ENCODE data around the gene LUM. TPM values are rescaled to one million over a fixed set of nuclear protein-coding genes. Genes with fewer than 3 reads are reported as not detected.

LUM gene
- polyA plus RNA-seq, 3 donors: not detected

GRCh38 chr12:91080041-91080440 lies 31.3 kb downstream of the LUM start:
- no peak for DNase-seq
- no peak overlapping the region for H3K27ac ChIP-seq (ENCODE audit: low read depth in 1 of 2, low read length in 2 of 2)
- no peaks in the 10 kb centered on the region for H3K36me3 ChIP-seq (replicated peaks in 1 of 2; ENCODE audit: control insufficient read depth in 1 of 2, insufficient read depth in 2 of 2, low read length in 2 of 2)
- H3K4me3 ChIP-seq (replicated peaks in 1 of 3; ENCODE audit: low read depth in 2 of 3, low read length in 3 of 3): no peak overlapping the region
- Mint-ChIP-seq H3K9me3 (peaks cover 0 to 2% (median 0%) of the 10 kb centered on the region in 7 donors), H3K27me3 (ENCODE audit: low read depth in 3 of 3) (peaks cover 0 to 3% (median 1%) of the 10 kb centered on the region in 3 donors), H3K27ac (no peak overlapping the region), H3K4me3 (no peak overlapping the region), H3K4me1 (no peaks in the 10 kb centered on the region), H3K36me3 (no peaks in the 10 kb centered on the region)
- no peaks in the 10 kb centered on the region for H3K4me1 ChIP-seq (ENCODE audit: control insufficient read depth in 1 of 2, insufficient read depth in 2 of 2, low read length in 2 of 2)
- intact Hi-C loops (cut with micrococcal nuclease): no loop called here
- no peak for TF ChIP-seq CTCF (IDR thresholded peaks at IDR 0.05)
- no peaks in the 10 kb centered on the region for H3K79me2 ChIP-seq (ENCODE audit: insufficient read depth, low read length)
- H3K27me3 ChIP-seq (ENCODE audit: control insufficient read depth in 2 of 2, insufficient read depth in 2 of 2, low read length in 2 of 2): no peaks in the 10 kb centered on the region
- no peaks in the 10 kb centered on the region for H3K9me3 ChIP-seq (replicated peaks in 1 of 2; ENCODE audit: control insufficient read depth in 1 of 2, insufficient read depth in 1 of 2, low read length in 2 of 2)
- WGBS (ENCODE audit: insufficient coverage): no CpG with 5 or more reads among the region's 1 CpG
- H4K20me1 ChIP-seq (ENCODE audit: insufficient read depth, low read length): no peaks in the 10 kb centered on the region
- H3K9ac ChIP-seq (ENCODE audit: insufficient read depth, low read length, poor library complexity, severe bottlenecking): no peak overlapping the region
- no peak overlapping the region for H2AFZ ChIP-seq (ENCODE audit: insufficient read depth, low read depth, low read length, poor library complexity, severe bottlenecking)
- H3K4me2 ChIP-seq (replicated peaks; ENCODE audit: extremely low read depth, low read length, poor library complexity, severe bottlenecking): no peak overlapping the region

- Mint-ChIP-seq H3K27me3 (ENCODE audit: low read depth in 3 of 3) (peaks cover 0 to 4% (median 1%) of the 10 kb centered on the region in 3 donors), H3K36me3 (no peaks in the 10 kb centered on the region), H3K9me3 (peaks cover 0 to 2% (median 0%) of the 10 kb centered on the region in 7 donors), H3K27ac (no peak overlapping the region), H3K4me1 (no peaks in the 10 kb centered on the region), H3K4me3 (no peak overlapping the region)
- no peak overlapping the region for H3K9ac ChIP-seq (ENCODE audit: insufficient read depth, low read length, poor library complexity, severe bottlenecking)
- no peak for TF ChIP-seq CTCF (IDR thresholded peaks at IDR 0.05)
- intact Hi-C loops (cut with micrococcal nuclease): no loop called here
- H3K36me3 ChIP-seq (replicated peaks in 1 of 2; ENCODE audit: control insufficient read depth in 1 of 2, insufficient read depth in 2 of 2, low read length in 2 of 2): no peaks in the 10 kb centered on the region
- no peak overlapping the region for H3K27ac ChIP-seq (ENCODE audit: low read depth in 1 of 2, low read length in 2 of 2)
- H3K4me1 ChIP-seq (ENCODE audit: control insufficient read depth in 1 of 2, insufficient read depth in 2 of 2, low read length in 2 of 2): no peaks in the 10 kb centered on the region
- no peaks in the 10 kb centered on the region for H3K27me3 ChIP-seq (ENCODE audit: control insufficient read depth in 2 of 2, insufficient read depth in 2 of 2, low read length in 2 of 2)
- no CpG with 5 or more reads among the region's 1 CpG for WGBS (ENCODE audit: insufficient coverage)
- no peak for DNase-seq
- H4K20me1 ChIP-seq (ENCODE audit: insufficient read depth, low read length): no peaks in the 10 kb centered on the region
- H3K79me2 ChIP-seq (ENCODE audit: insufficient read depth, low read length): no peaks in the 10 kb centered on the region
- H2AFZ ChIP-seq (ENCODE audit: insufficient read depth, low read depth, low read length, poor library complexity, severe bottlenecking): no peak overlapping the region
- no peak overlapping the region for H3K4me3 ChIP-seq (replicated peaks in 1 of 3; ENCODE audit: low read depth in 2 of 3, low read length in 3 of 3)
- H3K4me2 ChIP-seq (replicated peaks; ENCODE audit: extremely low read depth, low read length, poor library complexity, severe bottlenecking): no peak overlapping the region
- no peaks in the 10 kb centered on the region for H3K9me3 ChIP-seq (replicated peaks in 1 of 2; ENCODE audit: control insufficient read depth in 1 of 2, insufficient read depth in 1 of 2, low read length in 2 of 2)
Measured at GRCh38 chr12:91078501-91078900, 32.8 kb downstream of the LUM start.
